GM19395 (cell line): ENCODE measurements around the gene MAD2L1BP.
"Not testable (repeated sequence)": the region's sequence is repeated elsewhere in the genome, so short reads cannot be mapped to it uniquely, and the experiment has no call there.

Experiments used
- ATAC-seq: cut with Tn5 transposase; IDR thresholded peaks from one replicate; pipeline ENCODE4 v1.9.1; 2021; ENCODE audit warnings: mild to moderate bottlenecking, moderate library complexity; ENCODE audit not compliant: unreplicated experiment

The MAD2L1BP gene, protein sequence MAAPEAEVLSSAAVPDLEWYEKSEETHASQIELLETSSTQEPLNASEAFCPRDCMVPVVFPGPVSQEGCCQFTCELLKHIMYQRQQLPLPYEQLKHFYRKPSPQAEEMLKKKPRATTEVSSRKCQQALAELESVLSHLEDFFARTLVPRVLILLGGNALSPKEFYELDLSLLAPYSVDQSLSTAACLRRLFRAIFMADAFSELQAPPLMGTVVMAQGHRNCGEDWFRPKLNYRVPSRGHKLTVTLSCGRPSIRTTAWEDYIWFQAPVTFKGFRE

DNA sequence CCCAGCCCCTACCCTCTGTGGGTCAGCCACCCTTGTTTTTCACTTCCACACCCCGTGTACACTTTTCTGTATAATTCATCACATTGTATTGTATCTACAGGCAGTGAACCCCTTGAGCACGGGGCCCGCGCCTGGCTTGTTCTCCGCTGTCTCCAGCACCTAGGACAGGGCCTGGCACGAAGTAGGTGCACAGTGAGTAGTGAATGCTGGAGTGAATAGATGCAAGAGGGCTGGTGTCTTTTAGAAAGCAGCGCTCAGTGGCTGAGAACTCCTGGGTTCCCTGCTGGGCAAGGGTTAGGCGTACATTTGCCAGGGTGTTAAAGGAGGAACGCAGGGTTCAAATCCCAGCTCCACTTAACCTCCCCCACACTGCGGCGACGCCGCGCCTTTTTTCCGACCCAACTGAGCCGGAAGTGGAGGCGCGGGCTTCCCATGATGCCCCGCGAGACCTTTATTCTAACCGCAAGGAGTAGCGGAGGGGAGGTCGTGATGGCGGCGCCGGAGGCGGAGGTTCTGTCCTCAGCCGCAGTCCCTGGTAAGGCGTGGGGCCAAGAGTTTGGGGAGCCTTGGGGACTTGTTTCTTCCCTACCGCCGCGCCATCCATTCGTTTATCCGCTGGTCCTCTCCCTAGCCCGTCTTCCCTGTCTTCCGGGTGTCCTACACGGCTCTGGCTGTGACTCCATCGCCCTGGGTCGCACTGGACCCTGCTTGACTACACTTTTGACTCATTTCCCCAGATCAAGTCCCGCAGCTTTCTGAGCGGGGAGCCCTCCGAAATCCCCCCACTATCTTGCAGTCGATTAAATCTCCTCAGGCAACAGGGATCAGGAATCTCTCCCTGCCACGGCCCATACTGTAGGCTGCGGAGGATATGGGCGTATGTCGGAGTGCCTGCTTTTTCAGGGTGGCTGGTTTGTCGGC is at the start of gene MAD2L1BP:
TSS of gene MAD2L1BP (plus strand) at position 454 of the 921 bp plus-strand sequence. CDS start at position 490, 36 bp downstream.
- peak; percentile 86 for ATAC-seq

DNA sequence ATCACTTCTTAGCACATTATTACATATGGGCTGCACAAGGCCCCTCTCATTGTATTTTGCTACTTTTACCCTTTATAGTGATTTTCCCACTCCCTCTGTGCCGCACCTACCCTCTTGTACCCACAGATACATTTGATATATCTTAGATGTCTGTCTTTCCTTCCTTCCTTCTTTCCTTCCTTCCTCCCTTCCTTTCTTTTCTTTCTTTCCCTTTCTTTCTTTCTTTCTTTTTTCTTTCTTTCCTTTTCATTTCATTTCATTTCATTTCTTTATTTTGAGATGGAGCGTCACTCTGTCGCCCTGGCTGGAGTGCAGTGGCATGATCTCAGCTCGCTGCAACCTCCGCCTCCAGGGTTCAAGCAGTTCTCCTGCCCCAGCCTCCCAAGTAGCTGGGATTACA is 47.4 kb upstream of the MAD2L1BP start:
- no peak for ATAC-seq

DNA sequence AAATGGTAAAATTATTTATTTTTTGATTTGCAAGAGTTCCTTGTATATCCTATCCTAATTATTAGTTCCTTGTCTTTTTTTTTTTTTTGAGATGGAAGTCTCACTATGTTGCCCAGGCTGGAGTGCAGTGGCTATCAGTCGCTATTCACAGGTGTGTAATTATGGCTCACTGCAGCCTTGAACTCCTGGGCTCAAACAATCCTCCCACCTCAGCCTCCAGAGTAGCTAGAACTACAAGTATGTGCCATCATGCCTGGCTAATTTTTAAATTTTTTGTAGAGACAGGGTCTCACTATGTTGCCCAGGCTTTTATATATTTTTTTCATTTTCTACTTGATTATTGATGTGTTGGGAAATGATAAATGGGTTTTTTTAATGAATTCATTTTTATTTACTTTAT is 46.1 kb upstream of the MAD2L1BP start:
- ATAC-seq = not testable (repeated sequence)

DNA sequence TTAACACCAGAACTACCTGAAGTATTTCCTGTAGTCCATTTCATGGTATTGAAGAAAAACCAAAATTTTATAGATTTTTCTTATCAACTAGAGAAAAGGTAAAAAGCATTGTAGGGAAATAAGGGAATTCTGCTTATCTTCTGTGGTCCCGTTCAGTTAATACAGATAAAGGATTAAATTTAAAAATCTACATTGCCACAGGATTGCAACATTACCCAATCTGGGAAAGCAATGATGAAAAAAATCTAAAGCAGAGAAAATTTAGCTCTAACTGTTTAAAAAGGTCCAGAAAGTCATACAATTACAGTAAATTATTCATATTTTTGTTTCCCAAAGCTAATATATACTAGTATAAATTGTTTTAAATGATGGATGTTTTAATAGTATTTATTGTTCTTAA is 41.7 kb upstream of the MAD2L1BP start:
- ATAC-seq = no peak

DNA sequence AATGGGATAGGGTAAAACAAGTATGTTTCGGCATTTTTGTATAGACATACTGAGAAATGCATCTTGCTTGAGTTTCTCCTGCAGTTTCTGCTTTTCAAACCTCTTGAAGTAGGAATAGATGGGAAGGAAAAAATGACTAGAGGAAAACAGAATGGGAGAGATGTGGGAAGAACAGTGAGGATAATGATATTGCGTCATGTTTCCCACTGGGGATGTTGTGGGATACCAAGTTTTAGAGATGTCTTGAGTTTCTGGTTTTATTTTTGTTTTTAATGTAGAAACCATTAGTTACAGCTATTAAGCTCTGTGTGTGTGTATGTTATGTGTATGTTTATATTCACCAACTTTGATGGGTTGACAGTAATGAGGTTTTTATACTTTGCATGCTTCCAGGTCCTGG is 35.0 kb upstream of the MAD2L1BP start:
- no peak for ATAC-seq

DNA sequence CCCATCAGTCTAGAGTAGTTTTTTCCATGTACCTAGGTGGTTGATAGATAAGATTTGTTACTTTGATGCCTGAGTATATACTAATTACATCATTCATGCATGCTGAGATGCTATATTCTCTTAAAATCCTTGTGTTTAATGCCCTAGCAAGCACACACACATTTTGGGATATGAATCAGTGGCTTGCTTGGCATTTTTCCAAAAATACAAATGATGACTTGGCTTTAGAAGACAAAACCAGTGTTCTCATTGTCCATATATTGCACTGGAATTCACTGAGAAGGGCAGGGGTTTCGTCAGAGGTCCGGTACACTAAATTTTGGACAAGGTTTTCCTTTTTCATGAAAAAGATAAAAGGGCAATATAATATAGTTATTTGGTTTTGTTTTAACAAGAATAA is 31.5 kb upstream of the MAD2L1BP start:
- ATAC-seq = no peak

DNA sequence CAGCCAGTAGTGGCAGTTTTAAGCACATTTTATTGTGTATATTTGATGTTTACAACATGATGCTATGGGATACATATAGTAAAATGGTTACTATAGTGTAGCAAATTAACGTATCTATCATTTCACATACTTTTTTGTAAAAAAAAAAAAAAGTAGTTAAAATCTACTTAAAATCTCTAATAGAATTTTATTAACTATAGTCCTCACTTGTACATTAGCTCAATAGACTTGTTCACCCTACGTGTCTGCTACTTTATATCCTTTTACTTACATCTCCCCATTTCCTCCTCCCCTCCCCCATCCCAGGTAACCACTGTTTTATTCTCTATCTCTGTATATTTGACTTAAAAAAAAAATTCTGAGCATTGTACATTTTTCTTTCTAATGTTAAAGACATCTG is 29.6 kb upstream of the MAD2L1BP start:
- no peak for ATAC-seq

DNA sequence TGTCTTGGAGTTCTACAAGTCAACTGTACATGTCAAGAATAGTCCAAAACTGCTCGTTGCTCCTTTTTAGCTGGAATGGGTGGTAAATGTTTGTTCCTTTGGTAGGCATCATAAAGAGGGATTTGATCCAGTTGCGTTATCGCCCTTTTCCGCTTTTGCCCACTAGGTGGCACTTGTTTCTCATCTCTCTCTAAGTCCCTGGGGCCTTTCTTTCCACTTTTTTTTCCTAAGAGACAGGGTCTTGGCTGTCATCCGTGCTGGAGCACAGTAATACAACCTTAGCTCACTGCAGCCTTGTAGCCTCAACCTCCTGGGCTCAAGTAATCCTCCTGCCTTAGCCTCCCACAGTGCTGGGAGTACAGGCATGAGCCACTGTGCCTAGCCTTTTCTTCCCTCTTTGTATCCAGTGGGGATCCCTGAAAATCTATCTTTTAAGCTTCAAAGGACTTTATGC is 27.3 kb upstream of the MAD2L1BP start:
- ATAC-seq = no peak

DNA sequence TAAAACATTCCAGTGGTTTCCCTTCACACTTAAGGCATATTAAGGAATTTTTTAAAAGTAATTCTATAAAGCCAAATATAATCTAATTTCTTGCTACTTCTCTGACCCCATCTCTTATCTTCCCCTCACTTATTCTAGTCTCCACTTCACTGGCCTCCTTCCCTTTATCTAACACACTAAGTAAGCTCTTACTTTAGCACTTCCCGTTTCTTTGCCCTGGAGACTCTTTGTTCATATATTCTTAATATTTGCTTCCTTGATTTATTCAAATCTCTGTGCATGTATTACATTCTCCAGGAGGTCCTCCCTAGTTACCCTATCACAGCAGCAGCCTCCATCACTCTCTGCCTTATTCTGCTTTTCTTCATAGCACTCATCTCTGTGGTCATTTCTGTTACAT is 26.8 kb upstream of the MAD2L1BP start:
- ATAC-seq = no peak

DNA sequence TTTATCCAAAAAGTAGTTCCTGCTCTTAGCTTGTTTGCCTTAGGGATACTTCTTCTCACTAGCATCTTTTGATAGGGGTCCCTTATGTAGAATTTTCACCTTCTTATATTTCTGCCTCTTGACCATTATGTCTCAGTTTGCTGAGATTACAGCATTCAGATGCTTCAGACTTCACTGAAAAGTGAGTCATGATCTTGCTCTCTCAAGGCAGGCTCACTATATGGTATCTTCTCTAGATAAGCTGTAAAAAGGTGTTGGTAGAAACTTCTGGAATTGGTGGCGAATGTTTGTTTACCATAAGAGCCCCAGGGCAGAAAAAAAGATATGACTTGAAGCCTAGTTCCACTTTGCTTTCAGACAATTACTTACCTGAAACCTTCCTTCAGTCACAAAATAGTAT is 26.2 kb upstream of the MAD2L1BP start:
- no peak for ATAC-seq

DNA sequence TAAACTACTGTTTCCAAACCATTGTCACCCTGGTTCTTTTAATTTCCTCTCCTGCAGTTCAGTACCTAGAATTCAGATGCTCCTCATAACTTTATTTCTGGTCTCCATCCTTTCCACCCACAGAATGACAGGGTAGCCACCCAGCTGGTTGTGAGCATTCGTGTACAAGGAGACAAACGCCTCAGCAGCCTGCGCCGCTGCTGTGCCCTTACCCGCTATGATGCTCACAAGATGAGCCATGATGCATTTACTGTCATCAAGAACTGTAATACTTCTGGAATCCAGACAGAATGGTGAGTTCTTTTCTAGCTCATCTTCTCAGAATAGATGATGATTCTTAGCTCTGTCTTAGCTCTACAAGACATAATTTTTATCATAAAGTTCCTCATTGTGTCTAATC is 25.2 kb upstream of the MAD2L1BP start:
- no peak for ATAC-seq

DNA sequence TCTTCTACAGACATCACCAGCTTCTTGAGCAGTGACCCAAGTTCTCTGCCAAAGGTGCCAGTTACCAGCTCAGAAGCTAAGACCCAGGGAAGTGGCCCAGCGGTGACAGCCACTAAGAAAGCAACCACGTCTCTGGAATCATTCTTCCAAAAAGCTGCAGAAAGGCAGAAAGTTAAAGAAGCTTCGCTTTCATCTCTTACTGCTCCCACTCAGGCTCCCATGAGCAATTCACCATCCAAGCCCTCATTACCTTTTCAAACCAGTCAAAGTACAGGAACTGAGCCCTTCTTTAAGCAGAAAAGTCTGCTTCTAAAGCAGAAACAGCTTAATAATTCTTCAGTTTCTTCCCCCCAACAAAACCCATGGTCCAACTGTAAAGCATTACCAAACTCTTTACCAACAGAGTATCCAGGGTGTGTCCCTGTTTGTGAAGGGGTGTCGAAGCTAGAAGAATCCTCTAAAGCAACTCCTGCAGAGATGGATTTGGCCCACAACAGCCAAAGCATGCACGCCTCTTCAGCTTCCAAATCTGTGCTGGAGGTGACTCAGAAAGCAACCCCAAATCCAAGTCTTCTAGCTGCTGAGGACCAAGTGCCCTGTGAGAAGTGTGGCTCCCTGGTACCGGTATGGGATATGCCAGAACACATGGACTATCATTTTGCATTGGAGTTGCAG is 21.8 kb upstream of the MAD2L1BP start:
- no peak for ATAC-seq

DNA sequence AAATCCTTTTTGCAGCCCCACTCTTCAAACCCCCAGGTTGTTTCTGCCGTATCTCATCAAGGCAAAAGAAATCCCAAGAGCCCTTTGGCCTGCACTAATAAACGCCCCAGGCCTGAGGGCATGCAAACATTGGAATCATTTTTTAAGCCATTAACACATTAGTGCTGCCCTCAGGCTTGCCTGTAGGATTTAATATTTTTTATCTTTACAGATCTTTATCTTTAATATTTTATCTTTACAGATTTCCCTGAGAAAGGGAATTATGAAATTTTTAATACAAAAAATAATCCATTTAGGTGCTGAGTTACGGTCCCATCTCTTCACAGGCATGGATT is 21.3 kb upstream of the MAD2L1BP start:
- ATAC-seq = no peak

DNA sequence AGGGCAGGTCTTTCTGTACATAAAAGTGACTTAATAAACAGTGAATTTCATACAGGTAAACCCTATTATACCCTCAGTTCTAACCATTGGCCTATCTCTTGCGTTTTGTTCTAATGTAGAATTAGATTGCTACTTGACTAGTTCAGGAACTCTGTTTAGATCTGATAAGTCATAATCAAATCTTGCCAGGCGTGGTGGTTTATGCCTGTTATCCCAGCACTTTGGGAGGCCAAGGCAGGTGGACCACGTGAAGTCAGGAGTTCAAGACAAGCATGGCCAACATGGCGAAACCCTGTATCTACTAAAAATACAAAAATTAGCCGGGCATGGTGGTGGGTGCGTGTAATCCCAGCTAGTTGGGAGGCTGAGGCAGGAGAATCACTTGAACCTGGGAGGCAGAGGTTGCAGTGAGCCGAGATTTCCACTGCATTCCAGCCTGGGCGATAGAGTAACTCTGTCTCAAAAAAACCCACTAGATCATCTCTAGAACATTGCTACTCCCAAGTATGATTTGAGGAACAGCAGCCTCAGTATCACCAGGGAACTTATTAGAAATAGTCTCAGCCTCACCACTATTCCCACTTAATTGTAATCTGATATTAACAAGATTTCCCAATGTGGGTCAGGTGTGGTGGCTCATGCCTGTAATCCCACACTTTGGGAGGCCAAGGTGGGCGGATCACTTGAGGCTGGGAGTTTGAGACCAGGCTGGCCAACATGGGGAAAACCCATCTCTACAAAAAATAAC is 18.7 kb upstream of the MAD2L1BP start:
- ATAC-seq = no peak

DNA sequence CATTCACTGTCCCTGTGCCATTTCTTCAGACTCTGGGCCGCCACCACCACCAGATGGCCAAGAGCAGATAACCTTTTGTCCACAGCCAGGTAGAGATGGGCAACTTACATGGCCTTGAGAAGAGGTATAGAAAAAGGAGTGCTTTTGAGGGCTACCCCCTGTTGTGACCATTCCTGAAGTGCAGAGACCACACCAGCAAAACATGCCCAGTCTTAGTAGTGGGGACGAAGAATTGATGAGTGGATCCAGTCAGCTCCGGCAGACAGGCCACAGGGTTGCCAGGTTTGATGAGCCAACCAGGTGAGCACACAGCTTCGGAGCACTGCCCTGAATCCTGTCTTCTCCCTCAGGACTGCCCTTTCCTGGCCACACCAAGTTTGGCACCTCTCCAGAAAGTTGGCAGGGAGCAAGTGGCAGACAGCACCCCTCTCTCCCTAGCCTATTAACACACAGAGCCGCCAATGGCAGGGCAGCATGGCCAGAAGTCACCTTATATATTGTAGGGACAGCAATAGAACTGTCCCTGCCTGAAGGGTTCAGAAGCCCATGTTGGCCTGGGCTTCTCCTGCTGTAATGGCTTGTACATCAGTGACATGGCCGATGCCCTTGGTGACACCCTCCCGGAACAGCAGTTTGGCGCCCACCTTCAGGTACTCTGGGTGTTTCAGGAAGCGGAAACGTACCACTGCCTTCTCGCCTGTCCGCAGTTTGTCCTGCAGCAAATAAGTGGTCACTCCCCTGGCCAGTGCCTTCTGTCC is 14.4 kb upstream of the MAD2L1BP start:
- ATAC-seq = no peak

DNA sequence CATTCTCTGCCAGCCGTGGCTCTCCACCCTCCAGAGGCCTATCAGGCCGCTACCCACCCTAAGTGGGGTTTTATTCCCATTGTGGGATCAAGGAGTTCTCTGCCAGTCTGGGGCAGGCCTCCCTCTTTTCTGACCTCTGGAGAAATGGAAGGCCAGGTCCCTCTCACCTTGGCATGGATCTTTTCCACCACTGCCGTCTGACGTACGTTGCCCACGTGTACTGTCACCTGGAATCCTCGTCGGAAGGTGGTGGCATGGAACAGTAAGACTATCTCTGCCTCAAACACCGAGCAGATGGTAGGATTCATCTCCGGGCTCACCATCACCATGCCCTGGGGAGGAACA is 13.8 kb upstream of the MAD2L1BP start:
- ATAC-seq = no peak

DNA sequence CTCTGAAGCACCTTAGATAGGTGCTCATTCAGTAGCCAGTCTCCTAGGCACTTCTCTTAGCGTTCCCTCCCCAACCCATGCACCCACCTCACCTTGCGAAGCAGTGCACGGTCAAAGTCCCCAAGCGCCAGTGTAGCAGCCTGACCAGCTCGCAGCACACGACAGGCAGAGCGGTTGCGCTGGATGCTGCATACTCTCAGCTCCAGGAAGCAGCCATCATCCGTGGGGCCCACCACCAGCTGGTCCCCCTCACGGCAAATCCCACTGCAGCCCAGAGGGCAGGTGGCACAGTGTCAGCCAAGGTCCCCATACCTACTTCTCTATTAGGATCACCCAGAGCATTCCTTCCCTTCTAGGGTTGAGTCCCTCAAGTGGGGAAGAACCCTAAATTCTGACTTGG is 13.1 kb upstream of the MAD2L1BP start:
- ATAC-seq = no peak

DNA sequence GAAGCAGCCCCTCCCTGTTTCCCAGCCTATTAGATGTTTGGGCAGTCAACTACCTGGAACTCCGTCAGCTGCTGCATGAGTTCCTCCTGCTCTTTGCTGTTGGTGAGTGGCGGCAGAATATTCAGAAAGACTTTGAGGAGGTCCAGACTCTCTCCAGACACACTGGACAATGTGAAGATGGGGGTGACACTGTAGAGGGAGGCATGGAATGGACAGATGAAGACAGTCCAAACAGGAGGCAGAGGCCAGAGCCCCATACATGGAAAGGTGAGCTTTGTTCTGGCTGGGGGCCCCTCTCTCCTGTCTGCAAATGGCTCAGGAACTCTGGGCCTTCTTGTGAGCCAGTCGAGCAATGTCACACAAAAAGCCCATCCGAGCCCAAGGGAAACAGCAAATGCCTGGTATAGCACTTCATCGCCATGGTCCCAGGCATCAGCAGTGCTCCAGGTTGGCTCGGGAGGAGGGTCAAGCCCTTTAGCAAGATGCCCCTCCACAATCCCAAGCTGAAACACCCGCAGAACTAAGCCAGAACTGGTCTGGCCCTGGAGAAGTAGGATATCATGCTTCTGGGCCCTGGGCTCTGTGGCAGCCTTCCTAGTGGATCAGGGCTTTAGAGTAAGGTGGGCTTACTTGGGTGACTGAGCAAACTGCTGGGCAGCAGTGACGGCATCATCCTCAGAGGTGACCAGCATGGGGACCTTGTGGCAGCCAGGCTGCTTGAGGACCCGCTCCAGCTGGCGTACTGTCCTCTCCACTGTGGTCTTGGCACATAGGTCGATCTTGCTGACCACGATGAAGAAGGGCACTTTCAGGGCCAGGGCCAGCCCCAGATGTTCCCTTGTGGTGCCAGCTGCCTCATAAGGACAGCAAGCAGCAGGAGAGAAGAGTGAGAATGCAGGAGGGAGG is 11.5 kb upstream of the MAD2L1BP start:
- no peak for ATAC-seq

DNA sequence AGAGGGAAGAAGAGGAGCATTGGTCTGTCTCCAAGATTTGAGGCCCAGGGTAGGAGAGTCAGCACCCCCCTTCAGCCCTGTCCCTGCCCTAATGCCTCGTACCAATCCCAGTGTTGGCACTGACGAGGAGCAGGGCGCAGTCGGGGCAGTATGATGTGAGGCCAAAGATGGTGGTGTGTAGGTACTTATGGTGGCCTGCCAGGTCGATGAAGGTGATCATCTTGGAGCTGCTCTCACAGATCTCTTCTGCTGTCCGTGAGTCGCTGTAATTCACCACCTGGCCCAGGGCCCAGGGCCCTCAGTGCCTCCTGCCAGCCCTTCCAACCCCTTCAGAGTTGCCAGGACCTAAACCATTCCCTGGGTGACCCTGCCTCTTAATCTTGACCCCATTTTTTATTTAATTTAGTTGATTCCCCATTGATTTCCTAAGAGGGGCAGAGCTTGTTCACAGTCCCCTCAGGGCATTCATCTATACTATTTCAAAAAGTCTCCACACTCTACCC is 10.8 kb upstream of the MAD2L1BP start:
- no peak for ATAC-seq
